B cell (primary cell): Measurements from ENCODE around the gene GPR15LG. TPM values are rescaled to one million over a fixed set of nuclear protein-coding genes. Genes with fewer than 3 reads are reported as not detected.

ENCODE experiments used
- ATAC-seq: fragments of 200-7000 bp; cut with Tn5 transposase; one replicate; pipeline ENCODE4 v1.10.0; 2021; ENCODE audit warnings: low read depth, mild to moderate bottlenecking, moderate number of reproducible peaks, moderate library complexity
- CTCF ChIA-PET: fragments of 350-600 bp; sonication (Branson Sonifier 250); formaldehyde crosslinking; loops from one replicate; lab custom pipeline; 2021; ENCODE audit warnings: antibody characterized with exemption, inconsistent platforms; lab: Charles Lee
- POLR2A ChIA-PET: fragments of 350-600 bp; sonication (Branson Sonifier 250); formaldehyde crosslinking; loops from one replicate; lab custom pipeline; 2021; ENCODE audit warnings: antibody characterized with exemption; lab: Charles Lee
- DNase-seq: peaks from one replicate; pipeline ENCODE4 v3.0.0; 2013
- H2AFZ ChIP-seq: 2 replicates; pipeline ENCODE4 v1.6.1; 2012; ENCODE audit warnings: mild to moderate bottlenecking, low read depth, low read length; ENCODE audit not compliant: insufficient read depth, poor library complexity, severe bottlenecking
- H3K27ac ChIP-seq, 2 donors: 1 replicate in 1 of 2; 2 replicates in 1 of 2; pipeline ENCODE4 v1.5.1; 2012 to 2013; ENCODE audit warnings: low read length in 2 of 2, mild to moderate bottlenecking in 2 of 2, moderate library complexity in 1 of 2
- H3K27me3 ChIP-seq, 4 experiments: fragments of 200-600 bp in 1 of 4; sonication (generic) in 1 of 4; replicated peaks in 1 of 4; 1 replicate in 2 of 4; 2 replicates in 2 of 4; pipeline versions ENCODE4 v1.6.1 to v1.7.0; 2013 to 2016; ENCODE audit warnings: low read length in 3 of 4, mild to moderate bottlenecking in 2 of 4, mixed read lengths in 1 of 4, moderate library complexity in 1 of 4; ENCODE audit not compliant: insufficient read depth in 4 of 4, control insufficient read depth in 3 of 4; ENCODE audit errors: control extremely low read depth in 1 of 4
- H3K36me3 ChIP-seq, 2 experiments: replicated peaks in 1 of 2; 1 replicate in 1 of 2; 2 replicates in 1 of 2; pipeline versions ENCODE4 v1.6.1 to v1.7.1; 2013; ENCODE audit warnings: low read length in 1 of 2; ENCODE audit not compliant: insufficient read depth in 2 of 2, control insufficient read depth in 1 of 2; ENCODE audit errors: control extremely low read depth in 1 of 2, extremely low read depth in 1 of 2
- H3K4me1 ChIP-seq, 2 donors: fragments of 200-600 bp in 1 of 2; sonication (generic) in 1 of 2; 1 replicate in 1 of 2; 2 replicates in 1 of 2; pipeline versions ENCODE4 v1.5.1 to v1.6.1; 2013 to 2017; ENCODE audit warnings: low read length in 2 of 2; ENCODE audit not compliant: control insufficient read depth in 2 of 2, insufficient read depth in 2 of 2
- H3K4me2 ChIP-seq: replicated peaks from 2 replicates; pipeline ENCODE3; 2012; ENCODE audit warnings: mild to moderate bottlenecking, low read depth, low read length; ENCODE audit not compliant: poor library complexity, severe bottlenecking
- H3K4me3 ChIP-seq, 5 experiments: fragments of 200-600 bp in 1 of 5; sonication (generic) in 1 of 5; 1 replicate in 3 of 5; 2 replicates in 2 of 5; pipeline versions ENCODE4 v1.5.1 to v1.7.0; 2011 to 2016; ENCODE audit warnings: low read length in 4 of 5, mild to moderate bottlenecking in 4 of 5, low read depth in 2 of 5, control low read depth in 1 of 5, moderate library complexity in 1 of 5; ENCODE audit not compliant: insufficient read depth in 1 of 5; ENCODE audit errors: control extremely low read depth in 1 of 5, extremely low read depth in 1 of 5
- H3K79me2 ChIP-seq: fragments of 200-600 bp; sonication (generic); one replicate; pipeline ENCODE4 v1.6.0; 2016; ENCODE audit warnings: low read length; ENCODE audit not compliant: control insufficient read depth, insufficient read depth
- H3K9ac ChIP-seq: fragments of 200-600 bp; sonication (generic); 2 replicates; pipeline ENCODE4 v1.6.1; 2017; ENCODE audit warnings: mild to moderate bottlenecking, low read length, moderate library complexity
- H3K9me3 ChIP-seq, 3 donors: one replicate each; pipeline versions ENCODE4 v1.6.1 to v1.7.1; 2013; ENCODE audit warnings: low read length in 2 of 3; ENCODE audit not compliant: control insufficient read depth in 2 of 3, insufficient read depth in 1 of 3; ENCODE audit errors: control extremely low read depth in 1 of 3
- H4K20me1 ChIP-seq: 2 replicates; pipeline ENCODE4 v1.6.0; 2012; ENCODE audit warnings: mild to moderate bottlenecking, low read length; ENCODE audit not compliant: insufficient read depth, control insufficient read depth, poor library complexity, severe bottlenecking
- H3K27ac Mint-ChIP-seq: one replicate; pipeline ENCODE4 v1.8.0; 2021; ENCODE audit warnings: mixed read lengths
- H3K27me3 Mint-ChIP-seq: one replicate; pipeline ENCODE4 v1.8.0; 2021; ENCODE audit warnings: mixed read lengths
- H3K4me1 Mint-ChIP-seq: one replicate; pipeline ENCODE4 v1.8.0; 2021; ENCODE audit warnings: mixed read lengths
- H3K4me3 Mint-ChIP-seq: one replicate; pipeline ENCODE4 v1.8.0; 2021; ENCODE audit warnings: mixed read lengths
- H3K9me3 Mint-ChIP-seq: one replicate; pipeline ENCODE4 v1.8.0; 2022; ENCODE audit warnings: mixed read lengths; ENCODE audit not compliant: insufficient read depth
- EZH2 ChIP-seq: IDR thresholded peaks from 2 replicates; pipeline ENCODE4 v1.6.1; 2012; ENCODE audit warnings: borderline replicate concordance, low read depth, mild to moderate bottlenecking, moderate library complexity, low read length; ENCODE audit not compliant: insufficient read depth, poor library complexity, severe bottlenecking
- WGBS: methylation state at CpG from one replicate; pipeline ENCODE4 v1.1.5; 2013; ENCODE audit warnings: missing lambda C conversion rate; ENCODE audit not compliant: insufficient coverage; 5-methylcytosine and 5-hydroxymethylcytosine counted together
- intact Hi-C: fragments of 100-400 bp; cut with micrococcal nuclease; formaldehyde crosslinking; loops from one replicate; pipeline ENCODE4 v1.10.0; 2022
- polyA plus RNA-seq: library from polyadenylated mRNA; depleted of rRNA; stranded (reverse); fragments of >200 nt; gene quantifications from 2 replicates; pipeline ENCODE4 v1.2.3, GENCODE V29; 2012
- total RNA-seq, 2 donors: library from RNA; stranded (reverse); fragments of 120-200 nt in 1 of 2; gene quantifications; 1 replicate in 1 of 2; 2 replicates in 1 of 2; pipeline versions ENCODE4 v1.2.3 to v1.2.4, GENCODE V29; 2013 to 2022
- TF ChIP-seq, protein P1 (sequence below): fragments of 200-600 bp; IDR thresholded peaks from one replicate; pipeline ENCODE4 v1.8.0; 2022; ENCODE audit warnings: antibody characterized with exemption, mild to moderate bottlenecking

GPR15LG gene
- total and polyA plus RNA-seq, 2 donors (not counting 1 experiment from before 2014, with no cell fraction given), result not detected

DNA sequence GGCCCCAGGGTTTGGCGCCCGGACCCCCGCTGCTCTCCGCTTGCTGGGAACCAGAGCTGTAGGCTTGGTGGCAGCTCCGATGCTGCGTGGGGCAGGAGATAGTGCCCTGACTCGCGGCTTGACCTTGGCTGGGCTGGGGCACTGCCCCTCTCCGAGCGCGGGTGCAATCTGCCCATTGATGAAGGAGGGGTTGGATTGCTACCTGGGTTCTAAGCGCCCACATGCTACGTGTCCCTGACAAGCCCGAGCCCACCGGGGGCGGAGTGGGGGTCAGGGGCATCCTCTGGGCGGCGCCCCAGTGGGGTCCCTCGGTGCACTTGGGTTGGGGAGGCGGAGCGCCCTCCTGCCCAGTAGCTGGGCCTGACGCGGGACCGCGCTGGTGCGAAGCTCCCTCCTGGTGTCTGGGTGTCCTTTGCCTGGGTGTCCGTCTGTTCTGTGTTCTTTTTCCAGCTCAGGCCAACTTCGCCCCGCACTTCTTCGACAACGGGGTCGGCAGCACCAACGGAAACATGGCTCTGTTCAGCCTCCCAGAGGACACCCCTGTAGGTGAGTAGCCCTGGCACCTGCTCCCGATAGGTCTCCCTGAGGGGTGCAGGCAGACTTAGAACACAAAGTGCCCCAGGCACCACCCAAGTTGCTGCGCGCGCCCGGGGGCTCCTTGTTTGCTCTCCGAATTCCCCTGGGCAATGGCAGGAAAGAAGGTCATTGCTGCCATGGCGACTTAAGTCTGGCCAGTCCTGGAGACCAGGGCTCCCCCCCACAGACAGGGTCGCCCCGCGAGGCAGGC, 21.6 kb downstream of the GPR15LG start:
- Mint-ChIP-seq H3K27me3 (peaks cover 44% of the 10 kb centered on the region), H3K4me3 (peak overlapping the region; percentile 78), H3K27ac (no peak overlapping the region), H3K9me3 (no peaks in the 10 kb centered on the region), H3K4me1 (peaks cover 8% of the 10 kb centered on the region)
- no peaks in the 10 kb centered on the region for H3K79me2 ChIP-seq
- CTCF ChIA-PET, result interaction anchor here (1.4 to 1.8 kb wide), 2 partner anchors 39 to 47 kb away, joined by 4 to 7 read pairs; no protein-coding TSS in a partner anchor
- peaks cover 0 to 49% (median 24%) of the 10 kb centered on the region in 4 experiments for H3K27me3 ChIP-seq
- 27% methylated on average over 43 of the region's 43 CpGs for WGBS
- TF ChIP-seq EZH2, result no peak
- TF ChIP-seq, protein P1, sequence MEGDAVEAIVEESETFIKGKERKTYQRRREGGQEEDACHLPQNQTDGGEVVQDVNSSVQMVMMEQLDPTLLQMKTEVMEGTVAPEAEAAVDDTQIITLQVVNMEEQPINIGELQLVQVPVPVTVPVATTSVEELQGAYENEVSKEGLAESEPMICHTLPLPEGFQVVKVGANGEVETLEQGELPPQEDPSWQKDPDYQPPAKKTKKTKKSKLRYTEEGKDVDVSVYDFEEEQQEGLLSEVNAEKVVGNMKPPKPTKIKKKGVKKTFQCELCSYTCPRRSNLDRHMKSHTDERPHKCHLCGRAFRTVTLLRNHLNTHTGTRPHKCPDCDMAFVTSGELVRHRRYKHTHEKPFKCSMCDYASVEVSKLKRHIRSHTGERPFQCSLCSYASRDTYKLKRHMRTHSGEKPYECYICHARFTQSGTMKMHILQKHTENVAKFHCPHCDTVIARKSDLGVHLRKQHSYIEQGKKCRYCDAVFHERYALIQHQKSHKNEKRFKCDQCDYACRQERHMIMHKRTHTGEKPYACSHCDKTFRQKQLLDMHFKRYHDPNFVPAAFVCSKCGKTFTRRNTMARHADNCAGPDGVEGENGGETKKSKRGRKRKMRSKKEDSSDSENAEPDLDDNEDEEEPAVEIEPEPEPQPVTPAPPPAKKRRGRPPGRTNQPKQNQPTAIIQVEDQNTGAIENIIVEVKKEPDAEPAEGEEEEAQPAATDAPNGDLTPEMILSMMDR, result no peak
- peak overlapping the region in 3 of 5 experiments; percentile 34 to 51 (median 46) for H3K4me3 ChIP-seq
- H2AFZ ChIP-seq, result peak overlapping the region; percentile 72
- peak overlapping the region; percentile 56 for H3K9ac ChIP-seq
- DNase-seq (no peak), ATAC-seq (no peak)
- intact Hi-C loops, result no loop called here
- POLR2A ChIA-PET, result interaction anchor here (0.6 kb wide), 2 partner anchors 16 to 21 kb away, joined by 3 to 12 read pairs; no protein-coding TSS in a partner anchor
- no peak overlapping the region for H3K27ac ChIP-seq
- peak overlapping the region; percentile 87 for H3K4me2 ChIP-seq
- H3K9me3 ChIP-seq, result peaks cover 0 to 5% (median 0%) of the 10 kb centered on the region in 3 donors
- H4K20me1 ChIP-seq, result no peaks in the 10 kb centered on the region
- no peaks in the 10 kb centered on the region for H3K36me3 ChIP-seq
- peaks cover 14 to 15% of the 10 kb centered on the region in 2 donors for H3K4me1 ChIP-seq

DNA sequence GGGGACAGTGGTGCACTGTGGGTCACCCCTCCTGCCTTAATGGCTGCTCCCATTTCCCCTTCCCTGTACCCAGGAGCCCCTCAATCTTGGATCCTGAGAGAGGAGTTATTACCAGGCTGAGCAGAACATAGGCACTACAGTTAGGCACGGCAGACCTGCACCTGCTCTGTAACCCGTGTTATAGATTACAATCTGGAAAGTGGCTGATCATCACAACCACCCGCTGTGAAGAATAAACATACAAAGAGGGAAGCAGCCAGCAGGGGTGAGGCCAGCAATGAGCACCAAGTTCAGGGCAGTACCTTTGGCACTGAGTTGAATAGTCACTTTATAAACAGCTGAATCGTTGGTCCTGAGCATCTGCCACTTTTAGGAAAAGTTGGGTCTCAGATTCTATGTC, 22.5 kb downstream of the GPR15LG start:
- POLR2A ChIA-PET, result no interaction called here
- H3K27ac ChIP-seq, result no peak overlapping the region
- no peaks in the 10 kb centered on the region for H3K79me2 ChIP-seq
- H3K4me3 ChIP-seq, result no peak overlapping the region
- no peak overlapping the region for H3K27ac Mint-ChIP-seq
- no peaks in the 10 kb centered on the region for H3K36me3 ChIP-seq
- H3K4me2 ChIP-seq, result no peak overlapping the region
- peaks cover 0 to 5% (median 0%) of the 10 kb centered on the region in 3 donors for H3K9me3 ChIP-seq
- intact Hi-C loops, result no loop called here
- H3K9ac ChIP-seq, result no peak overlapping the region
- 49% methylated on average over 4 of the region's 4 CpGs for WGBS
- H4K20me1 ChIP-seq, result no peaks in the 10 kb centered on the region
- DNase-seq (no peak), ATAC-seq (no peak)
- H3K4me1 ChIP-seq, result peaks cover 14 to 15% of the 10 kb centered on the region in 2 donors
- no peaks in the 10 kb centered on the region for H3K9me3 Mint-ChIP-seq
- no peak overlapping the region for H2AFZ ChIP-seq
- CTCF ChIA-PET, result no interaction called here
- H3K27me3 ChIP-seq, result peaks cover 0 to 48% (median 24%) of the 10 kb centered on the region in 4 experiments
- H3K27me3 Mint-ChIP-seq, result peaks cover 41% of the 10 kb centered on the region
- peak overlapping the region; percentile 26 for H3K4me3 Mint-ChIP-seq
- peaks cover 8% of the 10 kb centered on the region for H3K4me1 Mint-ChIP-seq
- TF ChIP-seq EZH2, result no peak
- TF ChIP-seq, protein P1, result no peak
